ENCODE measurements around the gene HDAC7.

HDAC7 gene

GRCh38 chr12:47744778-47745436 lies 74.8 kb downstream of the HDAC7 start:
- DNase-seq (ENCODE audit: low read depth): no peak
- no peak for TF ChIP-seq CTCF (conservative IDR thresholded peaks at IDR 0.05; ENCODE audit: low read length)

DNA sequence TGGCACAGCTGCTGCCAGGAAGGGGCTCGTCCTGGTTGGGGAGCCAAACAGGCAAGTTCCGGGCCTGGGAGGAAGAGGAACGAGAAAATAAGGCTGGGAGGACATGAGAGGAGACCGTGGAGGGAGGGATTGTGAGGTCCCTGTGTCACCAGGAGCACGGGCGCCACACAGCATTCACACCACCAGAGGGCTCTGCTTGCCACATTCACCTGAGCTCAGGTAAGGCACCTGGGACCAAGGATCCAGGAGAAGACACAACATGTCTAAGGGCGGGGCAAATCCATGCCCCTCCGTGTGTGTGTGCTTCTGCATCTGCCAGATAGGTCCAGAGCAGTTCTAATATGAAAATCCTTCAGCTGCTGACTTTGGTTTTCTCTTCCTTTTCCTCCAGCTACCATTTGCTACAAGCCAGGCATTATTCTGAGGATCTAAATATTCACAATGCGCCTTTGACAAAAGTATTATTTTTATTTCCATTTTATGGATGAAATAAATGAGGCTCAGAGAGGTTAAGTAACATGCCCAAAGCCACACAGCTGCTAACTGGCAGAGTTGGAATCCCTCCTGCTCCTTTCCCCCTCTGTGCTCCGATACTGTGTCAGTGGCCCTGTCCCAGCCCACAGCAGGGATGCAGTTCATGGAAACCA lies 75.6 kb downstream of the HDAC7 start:
- H3K4me3 ChIP-seq (ENCODE audit: low read length): no peak overlapping the region
- no peak for DNase-seq (ENCODE audit: low read depth)
- TF ChIP-seq CTCF (conservative IDR thresholded peaks at IDR 0.05; ENCODE audit: low read length): peak; percentile 15; the same call in 1 of the 2 replicates

More at GRCh38 chr12:47744778-47745436, 74.8 kb downstream of the HDAC7 start:
- no peak overlapping the region for H3K4me3 ChIP-seq (ENCODE audit: low read length)

DNA sequence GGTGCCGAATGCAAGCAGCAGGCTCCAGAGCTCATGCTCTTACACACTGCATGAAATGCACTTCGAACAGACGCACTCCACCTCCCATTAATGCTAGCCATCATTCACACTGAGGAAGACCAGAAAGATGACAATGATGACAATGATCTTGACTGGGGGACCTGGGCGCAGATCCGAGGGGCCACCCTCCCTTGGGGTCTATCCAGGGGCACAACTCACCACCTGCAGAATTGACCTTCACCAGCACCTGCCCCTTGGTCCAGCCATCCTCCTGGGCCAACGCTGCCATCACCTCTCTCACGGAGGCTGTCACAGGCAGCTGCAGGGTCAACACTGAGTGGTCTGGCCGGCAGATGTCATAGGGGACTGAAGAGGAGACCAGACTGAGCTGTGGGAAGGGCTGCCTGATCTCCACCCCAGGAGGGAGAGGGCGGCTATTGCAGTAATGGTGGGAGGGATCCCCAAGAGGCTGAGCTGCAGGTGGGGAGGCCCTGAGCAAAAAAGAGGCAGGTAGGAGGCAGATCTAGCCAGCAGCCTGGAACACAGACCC lies 76.3 kb downstream of the HDAC7 start:
- H3K4me3 ChIP-seq (ENCODE audit: low read length): no peak overlapping the region
- no peak for TF ChIP-seq CTCF (conservative IDR thresholded peaks at IDR 0.05; ENCODE audit: low read length)
- no peak for DNase-seq (ENCODE audit: low read depth)

GRCh38 chr12:47742253-47742825 lies 77.4 kb downstream of the HDAC7 start:
- TF ChIP-seq CTCF (conservative IDR thresholded peaks at IDR 0.05; ENCODE audit: low read length): peak; percentile 99
- no peak for DNase-seq (ENCODE audit: low read depth)
- H3K4me3 ChIP-seq (ENCODE audit: low read length): no peak overlapping the region

- DNase-seq (ENCODE audit: low read depth): peak; percentile 42
- TF ChIP-seq CTCF (conservative IDR thresholded peaks at IDR 0.05; ENCODE audit: low read length): no peak
Measured at GRCh38 chr12:47741340-47741703, 78.4 kb downstream of the HDAC7 start.

DNA sequence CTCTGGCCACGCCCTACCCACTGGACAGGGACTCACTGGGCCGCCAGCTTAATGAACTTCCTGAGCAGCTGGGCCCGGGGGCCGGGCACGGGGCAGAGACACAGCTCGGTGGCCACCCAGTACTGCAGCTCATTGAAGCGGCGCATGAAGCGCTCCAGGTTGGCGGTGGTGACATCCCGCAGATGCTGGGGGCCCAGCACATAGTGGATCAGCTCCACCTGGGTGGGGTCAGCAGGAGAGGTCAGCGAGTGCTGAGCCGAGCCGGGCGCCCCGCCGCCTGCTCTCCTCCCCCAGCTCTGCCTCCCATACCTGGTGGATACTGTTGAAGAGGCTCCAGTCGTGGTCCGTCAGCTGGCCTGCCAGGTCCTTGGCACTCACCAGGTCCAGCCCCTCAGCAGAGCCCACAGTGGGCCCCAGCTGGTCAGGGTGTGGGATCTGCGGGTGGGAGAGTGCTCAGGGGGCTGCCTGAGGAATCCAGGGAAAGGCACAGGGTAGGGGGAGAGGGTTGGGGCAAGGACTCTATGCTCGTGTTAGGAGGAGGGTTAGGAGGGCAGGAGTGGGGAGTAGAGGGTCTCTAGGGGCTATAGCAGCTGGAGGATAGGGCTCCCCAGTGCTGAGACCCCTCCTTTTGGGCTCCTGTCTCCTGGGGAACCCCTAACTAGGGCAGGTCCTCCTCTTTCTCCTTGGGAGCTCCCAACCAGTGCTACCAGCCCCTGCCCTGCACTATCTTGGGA lies 78.9 kb downstream of the HDAC7 start:
- H3K4me3 ChIP-seq (ENCODE audit: low read length): no peak overlapping the region
- DNase-seq (ENCODE audit: low read depth): no peak
- TF ChIP-seq CTCF (conservative IDR thresholded peaks at IDR 0.05; ENCODE audit: low read length): no peak

More at GRCh38 chr12:47741340-47741703, 78.4 kb downstream of the HDAC7 start:
- no peak overlapping the region for H3K4me3 ChIP-seq (ENCODE audit: low read length)
